Caki2 (cell line): ENCODE data around the gene NSD2. TPM values are rescaled to one million over a fixed set of nuclear protein-coding genes. Genes with fewer than 3 reads are reported as not detected.

Experiments used
- DNase-seq: peaks from one replicate; pipeline ENCODE4 v3.0.0-alpha.2; 2015; ENCODE audit warnings: low read depth
- in situ Hi-C: cut with HindIII; loops from 2 replicates; pipeline ENCODE4 v1.10.0; 2016; ENCODE audit warnings: low sequenced_read_pairs, low pct_unique_long_range_greater_than_20kb, mixed read lengths
- total RNA-seq: library from RNA; depleted of rRNA; stranded (reverse); fragments of >200 nt; shearing (Covaris generic); gene quantifications from 2 replicates; pipeline ENCODE4 v1.2.3, GENCODE V29; 2014; ENCODE audit warnings: low replicate concordance

NSD2 gene
- total RNA-seq, 1 experiment from 2014 or later: 54.8 TPM

- no peak for DNase-seq
- in situ Hi-C loops: no loop called here
Measured at GRCh38 chr4:1859389-1859753, 11.8 kb upstream of the NSD2 start.

- in situ Hi-C loops: no loop called here
- DNase-seq: no peak
Measured at GRCh38 chr4:1862055-1862911, 8.9 kb upstream of the NSD2 start.

- in situ Hi-C loops: no loop called here
- no peak for DNase-seq
Measured at GRCh38 chr4:1862961-1863296, 8.3 kb upstream of the NSD2 start.

GRCh38 chr4:1863297-1864033 is 7.7 kb upstream of the NSD2 start:
- no peak for DNase-seq
- in situ Hi-C loops: no loop called here

- in situ Hi-C loops: no loop called here
- no peak for DNase-seq
Measured at GRCh38 chr4:1864076-1865008, 6.9 kb upstream of the NSD2 start.

GRCh38 chr4:1866189-1866661 is 5.0 kb upstream of the NSD2 start:
- DNase-seq: no peak
- in situ Hi-C loops: no loop called here

- in situ Hi-C loops: no loop called here
- no peak for DNase-seq
Measured at GRCh38 chr4:1868293-1868692, 2.9 kb upstream of the NSD2 start.

GRCh38 chr4:1868912-1869311 is 2.3 kb upstream of the NSD2 start:
- no peak for DNase-seq
- in situ Hi-C loops: no loop called here

GRCh38 chr4:1869530-1870327 is 1.5 kb upstream of the NSD2 start:
- DNase-seq: no peak
- in situ Hi-C loops: no loop called here

GRCh38 chr4:1870328-1870577 is 940 bp upstream of the NSD2 start:
- peak; percentile 85 for DNase-seq
- in situ Hi-C loops: no loop called here

GRCh38 chr4:1871471-1872021 is 353 bp downstream of the NSD2 start:
- in situ Hi-C loops: no loop called here
- DNase-seq: no peak

GRCh38 chr4:1872870-1873269 is 1.7 kb downstream of the NSD2 start:
- in situ Hi-C loops: no loop called here
- DNase-seq: no peak

GRCh38 chr4:1873291-1873690 is 2.1 kb downstream of the NSD2 start:
- in situ Hi-C loops: no loop called here
- no peak for DNase-seq

GRCh38 chr4:1873776-1874175 is 2.6 kb downstream of the NSD2 start:
- no peak for DNase-seq
- in situ Hi-C loops: no loop called here

GRCh38 chr4:1874201-1874600 is 3.0 kb downstream of the NSD2 start:
- in situ Hi-C loops: no loop called here
- DNase-seq: peak; percentile 48

GRCh38 chr4:1879485-1879884 is 8.3 kb downstream of the NSD2 start:
- in situ Hi-C loops: no loop called here
- DNase-seq: no peak

GRCh38 chr4:1880332-1880731 is 9.1 kb downstream of the NSD2 start:
- in situ Hi-C loops: no loop called here
- no peak for DNase-seq

- no peak for DNase-seq
- in situ Hi-C loops: no loop called here
Measured at GRCh38 chr4:1882850-1883271, 11.7 kb downstream of the NSD2 start.
